Measurements from ENCODE around the gene ARFGEF2.

The ARFGEF2 gene

DNA sequence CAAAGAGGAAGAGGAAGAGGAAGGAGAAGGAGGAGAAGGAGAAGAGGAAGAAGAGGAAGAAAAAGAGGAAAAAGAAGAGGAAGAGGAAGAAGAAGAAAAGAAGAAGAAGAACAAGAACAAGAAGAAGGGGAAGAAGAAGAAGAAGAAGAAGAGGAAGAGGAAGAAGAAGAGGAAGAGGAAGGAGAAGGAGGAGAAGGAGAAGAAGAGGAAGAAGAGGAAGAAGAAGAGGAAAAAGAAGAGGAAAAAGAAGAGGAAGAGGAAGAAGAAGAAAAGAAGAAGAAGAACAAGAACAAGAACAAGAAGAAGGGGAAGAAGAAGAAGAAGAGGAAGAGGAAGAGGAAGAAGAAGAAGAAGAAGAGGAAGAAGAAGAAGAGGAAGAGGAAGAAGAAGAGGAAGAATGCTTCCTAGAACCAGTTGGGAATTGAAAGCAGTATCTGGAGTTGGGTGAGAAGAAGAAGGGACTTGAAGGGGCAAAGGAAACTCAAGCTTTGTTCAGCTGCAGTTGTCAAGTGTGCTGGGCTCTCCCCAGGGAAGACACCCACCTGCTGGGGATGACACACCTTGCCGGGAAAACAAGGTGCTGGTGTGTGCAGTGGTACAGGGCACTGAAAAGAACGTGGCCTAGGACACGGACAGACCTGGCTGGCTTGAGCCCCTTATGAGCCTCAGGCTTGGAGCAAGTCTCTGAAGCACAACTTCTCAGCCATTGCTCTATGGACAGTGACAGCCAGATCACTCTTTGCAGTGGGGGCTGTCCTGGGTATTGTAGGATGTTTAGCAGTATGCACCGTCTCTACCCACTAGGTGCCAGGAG lies 30.1 kb upstream of the ARFGEF2 start:
- in situ Hi-C loops (cut with HindIII; ENCODE audit: low sequenced_read_pairs), result no loop called here
- TF ChIP-seq, protein P1, sequence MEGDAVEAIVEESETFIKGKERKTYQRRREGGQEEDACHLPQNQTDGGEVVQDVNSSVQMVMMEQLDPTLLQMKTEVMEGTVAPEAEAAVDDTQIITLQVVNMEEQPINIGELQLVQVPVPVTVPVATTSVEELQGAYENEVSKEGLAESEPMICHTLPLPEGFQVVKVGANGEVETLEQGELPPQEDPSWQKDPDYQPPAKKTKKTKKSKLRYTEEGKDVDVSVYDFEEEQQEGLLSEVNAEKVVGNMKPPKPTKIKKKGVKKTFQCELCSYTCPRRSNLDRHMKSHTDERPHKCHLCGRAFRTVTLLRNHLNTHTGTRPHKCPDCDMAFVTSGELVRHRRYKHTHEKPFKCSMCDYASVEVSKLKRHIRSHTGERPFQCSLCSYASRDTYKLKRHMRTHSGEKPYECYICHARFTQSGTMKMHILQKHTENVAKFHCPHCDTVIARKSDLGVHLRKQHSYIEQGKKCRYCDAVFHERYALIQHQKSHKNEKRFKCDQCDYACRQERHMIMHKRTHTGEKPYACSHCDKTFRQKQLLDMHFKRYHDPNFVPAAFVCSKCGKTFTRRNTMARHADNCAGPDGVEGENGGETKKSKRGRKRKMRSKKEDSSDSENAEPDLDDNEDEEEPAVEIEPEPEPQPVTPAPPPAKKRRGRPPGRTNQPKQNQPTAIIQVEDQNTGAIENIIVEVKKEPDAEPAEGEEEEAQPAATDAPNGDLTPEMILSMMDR (IDR thresholded peaks at IDR 0.05; ENCODE audit: low read depth, low read length), result no peak
- no peak for DNase-seq (ENCODE audit: low read depth, low spot score)
- H3K4me3 ChIP-seq (ENCODE audit: low read depth, low read length), result no peak overlapping the region

DNA sequence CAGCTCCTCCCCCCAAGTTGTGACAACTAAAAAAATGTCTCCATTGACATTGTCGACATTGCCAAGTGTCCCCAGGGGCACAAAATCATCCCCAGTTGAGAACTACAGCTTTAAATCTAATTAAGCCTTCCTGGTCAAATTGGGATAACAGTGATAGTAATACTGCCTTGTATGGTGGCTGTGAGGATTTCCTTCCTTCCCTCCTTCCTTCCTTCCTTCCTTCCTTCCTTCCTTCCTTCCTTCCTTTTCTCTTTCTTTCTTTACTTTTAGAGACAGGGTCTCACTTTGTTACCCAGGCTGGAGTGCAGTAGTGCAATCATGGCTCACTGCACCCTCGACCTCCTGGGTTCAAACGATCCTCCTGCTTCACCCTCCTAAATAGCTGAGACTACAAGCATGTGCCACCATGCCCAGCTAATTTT lies 29.5 kb upstream of the ARFGEF2 start:
- in situ Hi-C loops (cut with HindIII; ENCODE audit: low sequenced_read_pairs), result no loop called here
- no peak overlapping the region for H3K4me3 ChIP-seq (ENCODE audit: low read depth, low read length)
- TF ChIP-seq, protein P1 (IDR thresholded peaks at IDR 0.05; ENCODE audit: low read depth, low read length), result no peak
- DNase-seq (ENCODE audit: low read depth, low spot score), result no peak

DNA sequence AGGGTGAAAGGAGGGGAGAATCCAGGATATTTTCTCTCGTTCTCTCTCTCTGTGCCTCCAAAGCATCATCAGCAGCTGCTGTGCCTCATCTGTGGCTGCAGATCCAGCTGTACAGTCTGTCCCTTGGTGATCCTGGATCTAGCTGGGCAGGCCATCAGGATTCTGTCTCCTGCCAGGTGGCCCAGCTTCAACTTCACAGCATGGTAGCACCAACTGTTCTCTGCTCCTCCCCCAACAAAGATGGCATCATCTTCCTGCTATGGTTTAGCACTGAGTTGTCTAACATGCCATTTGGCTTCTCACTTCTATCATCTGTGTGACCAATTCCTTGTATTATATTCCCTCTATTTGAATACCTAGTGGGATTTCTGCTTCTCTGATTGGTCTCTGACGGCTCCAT lies 28.6 kb upstream of the ARFGEF2 start:
- TF ChIP-seq, protein P1 (IDR thresholded peaks at IDR 0.05; ENCODE audit: low read depth, low read length), result no peak

DNA sequence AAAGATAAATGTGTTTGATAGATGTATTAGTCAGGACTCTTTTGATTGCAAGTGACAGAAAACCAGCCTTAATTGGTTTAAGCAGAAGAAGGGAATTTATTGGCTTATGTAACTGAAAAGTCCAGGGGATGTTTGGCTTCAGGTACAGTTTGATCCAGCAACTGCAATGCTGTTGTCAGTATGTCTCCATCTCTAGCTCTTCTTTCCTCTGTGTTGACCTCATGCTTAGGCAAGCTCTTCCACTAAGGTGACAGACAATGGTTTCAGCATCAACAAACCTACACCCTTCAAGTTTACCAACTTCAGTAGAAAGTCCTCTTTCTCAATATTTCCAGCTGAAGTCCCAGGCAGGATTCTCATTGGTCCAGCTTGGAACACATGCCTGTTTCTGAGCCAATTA lies 28.1 kb upstream of the ARFGEF2 start:
- in situ Hi-C loops (cut with HindIII; ENCODE audit: low sequenced_read_pairs), result no loop called here
- TF ChIP-seq, protein P1 (IDR thresholded peaks at IDR 0.05; ENCODE audit: low read depth, low read length), result no peak
- no peak overlapping the region for H3K4me3 ChIP-seq (ENCODE audit: low read depth, low read length)
- no peak for DNase-seq (ENCODE audit: low read depth, low spot score)

More for the DNA sequence above, 28.6 kb upstream of the ARFGEF2 start:
- in situ Hi-C loops (cut with HindIII; ENCODE audit: low sequenced_read_pairs), result no loop called here
- no peak overlapping the region for H3K4me3 ChIP-seq (ENCODE audit: low read depth, low read length)
- no peak for DNase-seq (ENCODE audit: low read depth, low spot score)

DNA sequence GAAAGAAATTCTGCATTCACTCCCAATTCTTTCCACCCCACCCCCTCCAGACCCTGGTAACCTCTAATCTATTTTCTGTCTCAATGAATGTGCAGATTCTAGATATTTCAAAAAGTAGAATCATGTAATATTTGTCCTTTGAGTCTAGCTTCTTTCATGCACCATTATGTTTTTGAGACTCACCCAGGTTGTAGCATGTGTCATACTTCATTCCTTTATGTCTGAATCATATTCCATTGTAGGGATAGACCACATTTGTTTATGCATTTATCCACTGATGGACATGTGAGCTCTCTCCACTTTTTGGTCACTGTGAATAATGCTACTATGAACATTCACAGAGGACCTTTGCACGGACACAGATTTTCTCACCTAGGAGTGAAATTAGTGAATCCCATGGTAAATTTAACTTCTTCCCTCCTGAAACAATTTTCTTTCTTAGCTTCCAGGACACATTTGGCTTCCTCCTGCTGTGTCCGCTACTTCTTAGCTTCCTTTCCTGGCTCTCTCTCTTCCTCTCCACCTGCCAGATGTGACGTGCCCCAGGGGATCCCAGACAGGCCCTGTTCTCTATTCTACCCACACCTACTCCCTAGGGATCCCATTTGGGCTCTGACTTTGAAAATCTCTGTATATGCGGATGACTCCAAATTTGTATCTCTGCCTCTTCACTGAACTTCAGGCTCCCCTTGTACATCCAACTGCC lies 24.1 kb upstream of the ARFGEF2 start:
- H3K4me3 ChIP-seq (ENCODE audit: low read depth, low read length), result no peak overlapping the region
- in situ Hi-C loops (cut with HindIII; ENCODE audit: low sequenced_read_pairs), result no loop called here
- peak; percentile 86 for DNase-seq (ENCODE audit: low read depth, low spot score)
- TF ChIP-seq, protein P1 (IDR thresholded peaks at IDR 0.05; ENCODE audit: low read depth, low read length), result no peak

DNA sequence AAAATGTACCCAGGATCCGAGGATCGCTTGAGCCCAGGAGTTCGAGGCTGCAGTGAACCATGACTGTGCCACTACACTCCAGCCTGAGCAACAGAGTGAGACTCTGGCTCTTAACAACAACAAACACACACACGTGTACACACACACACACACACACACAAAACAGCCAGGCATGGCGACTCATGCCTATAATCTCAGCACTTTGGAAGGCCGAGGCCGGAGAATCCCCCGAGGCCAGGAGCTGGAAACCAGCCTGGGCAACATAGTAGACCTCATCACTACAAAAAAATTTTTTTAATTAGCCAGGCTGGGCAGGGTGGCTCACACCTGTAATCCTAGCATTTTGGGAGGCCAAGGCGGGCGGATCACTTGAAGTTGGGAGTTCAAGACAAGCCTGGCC lies 23.3 kb upstream of the ARFGEF2 start:
- in situ Hi-C loops (cut with HindIII; ENCODE audit: low sequenced_read_pairs), result no loop called here
- no peak for DNase-seq (ENCODE audit: low read depth, low spot score)

More for the DNA sequence above, 23.3 kb upstream of the ARFGEF2 start:
- H3K4me3 ChIP-seq (ENCODE audit: low read depth, low read length), result no peak overlapping the region
- TF ChIP-seq, protein P1 (IDR thresholded peaks at IDR 0.05; ENCODE audit: low read depth, low read length), result no peak
